ENCODE results near the gene CYFIP1. TPM values are rescaled to one million over a fixed set of nuclear protein-coding genes. Genes with fewer than 3 reads are reported as not detected.
A peak's percentile ranks its signal among the peaks of the same experiment; 100 is the strongest.

The CYFIP1 gene
- total RNA-seq, 4 donors from 2014 or later, result 31.1 to 52.6 (median 37.4) TPM

DNA sequence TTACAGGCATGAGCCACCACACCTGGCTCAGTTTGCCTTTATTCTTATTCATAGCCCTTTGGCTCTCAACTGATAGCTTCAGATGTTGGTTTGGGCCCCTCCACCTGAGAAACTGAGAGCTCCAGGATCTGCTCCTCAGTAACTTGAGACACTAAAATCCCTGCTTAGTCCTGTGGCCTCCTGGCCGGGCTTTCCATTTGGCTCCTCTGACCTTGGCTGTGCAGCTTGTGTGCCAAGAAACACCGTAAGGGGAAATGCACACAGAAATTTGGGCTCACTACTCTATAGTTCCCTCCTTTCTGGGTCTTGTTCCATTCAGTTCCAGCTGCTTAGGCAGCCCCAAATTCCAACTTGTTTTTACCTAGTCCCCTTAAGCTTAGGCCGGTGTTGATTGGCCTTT is 116.8 kb downstream of the CYFIP1 start:
- TF ChIP-seq CTCF (IDR thresholded peaks at IDR 0.05 in 4 of 5, conservative IDR thresholded peaks at IDR 0.05 in 1 of 5) (no peak), POLR2A (IDR thresholded peaks at IDR 0.05) (no peak)
- in situ Hi-C loops (cut with MboI; ENCODE audit: low sequenced_read_pairs in 4 of 4), result no loop called here
- ATAC-seq, result peak in 1 of 2 donors; percentile 78
- H3K4me3 ChIP-seq, result no peak overlapping the region
- no peaks in the 10 kb centered on the region for H3K27me3 ChIP-seq
- DNase-seq, result no peak
- intact Hi-C loops (cut with DNase I; ENCODE audit: low total_unique reads), result no loop called here
- H3K4me1 ChIP-seq, result peaks cover 3 to 8% of the 10 kb centered on the region in 2 donors
- H3K27ac ChIP-seq, result peak overlapping the region in 2 of 4 donors; percentile 21 to 33
- peaks cover 0 to 62% of the 10 kb centered on the region in 2 donors for H3K36me3 ChIP-seq
- no peaks in the 10 kb centered on the region for H3K9me3 ChIP-seq

- DNase-seq (no peak), ATAC-seq (no peak)
- in situ Hi-C loops (cut with MboI; ENCODE audit: low sequenced_read_pairs in 4 of 4), result no loop called here
- Histone ChIP-seq H3K27me3 (no peaks in the 10 kb centered on the region), H3K9me3 (no peaks in the 10 kb centered on the region), H3K27ac (no peak overlapping the region), H3K4me3 (no peak overlapping the region), H3K36me3 (peaks cover 0 to 56% of the 10 kb centered on the region in 2 donors), H3K4me1 (peaks cover 3 to 8% of the 10 kb centered on the region in 2 donors)
- intact Hi-C loops (cut with DNase I; ENCODE audit: low total_unique reads), result no loop called here
- no peak for TF ChIP-seq CTCF (IDR thresholded peaks at IDR 0.05 in 4 of 5, conservative IDR thresholded peaks at IDR 0.05 in 1 of 5)
- TF ChIP-seq POLR2A (IDR thresholded peaks at IDR 0.05), result no peak
These were observed 119.0 kb downstream of the CYFIP1 start for GRCh38 chr15:22861161-22861560.

- in situ Hi-C loops (cut with MboI; ENCODE audit: low sequenced_read_pairs in 4 of 4) (no loop called here), intact Hi-C loops (cut with DNase I; ENCODE audit: low total_unique reads) (no loop called here)
- Histone ChIP-seq H3K27me3 (no peaks in the 10 kb centered on the region), H3K4me1 (peaks cover 0 to 3% of the 10 kb centered on the region in 2 donors), H3K27ac (no peak overlapping the region), H3K4me3 (no peak overlapping the region), H3K9me3 (no peaks in the 10 kb centered on the region), H3K36me3 (peaks cover 0 to 50% of the 10 kb centered on the region in 2 donors)
- no peak for ATAC-seq
- TF ChIP-seq POLR2A (IDR thresholded peaks at IDR 0.05), result no peak
- TF ChIP-seq CTCF (IDR thresholded peaks at IDR 0.05 in 4 of 5, conservative IDR thresholded peaks at IDR 0.05 in 1 of 5), result no peak
- DNase-seq, result no peak
These were observed 123.5 kb downstream of the CYFIP1 start for GRCh38 chr15:22856659-22857058.

DNA sequence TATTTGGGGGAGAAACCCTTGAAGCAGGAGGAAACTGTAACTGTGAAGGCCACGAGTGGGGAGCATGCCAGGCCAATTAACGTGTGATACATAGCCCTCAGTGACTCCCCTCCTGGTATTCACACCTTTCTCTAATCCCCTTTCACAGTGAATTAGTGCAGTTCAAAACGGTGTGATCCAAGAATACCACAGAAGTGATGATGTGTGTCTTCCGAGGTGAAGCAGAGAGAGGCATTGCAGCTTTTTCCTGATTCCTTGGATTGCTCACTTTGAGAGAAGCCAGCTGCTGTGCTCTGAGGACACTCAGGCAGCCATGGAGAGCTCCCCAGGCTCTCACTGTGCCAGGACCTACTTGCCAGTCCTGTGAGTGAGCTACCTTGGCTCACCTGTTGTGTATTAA is 124.4 kb downstream of the CYFIP1 start:
- no peak for ATAC-seq
- TF ChIP-seq POLR2A (IDR thresholded peaks at IDR 0.05) (no peak), CTCF (IDR thresholded peaks at IDR 0.05 in 4 of 5, conservative IDR thresholded peaks at IDR 0.05 in 1 of 5) (no peak)

DNA sequence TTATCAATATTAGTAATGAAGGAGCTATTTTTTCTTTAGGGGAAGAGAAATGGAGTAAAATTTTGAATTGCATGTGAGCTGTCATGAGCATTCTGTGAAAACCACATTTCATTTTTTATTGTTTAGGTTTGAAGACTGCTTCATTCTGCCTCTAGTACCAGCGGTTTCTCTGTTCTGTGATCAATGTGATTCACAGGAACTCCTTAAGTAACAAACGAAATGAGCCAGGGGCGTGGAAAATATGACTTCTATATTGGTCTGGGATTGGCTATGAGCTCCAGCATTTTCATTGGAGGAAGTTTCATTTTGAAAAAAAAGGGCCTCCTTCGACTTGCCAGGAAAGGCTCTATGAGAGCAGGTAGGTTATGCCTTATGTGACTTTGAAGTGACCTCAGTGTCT is 128.7 kb downstream of the CYFIP1 start:
- ATAC-seq (no peak), DNase-seq (no peak)
- in situ Hi-C loops (cut with MboI; ENCODE audit: low sequenced_read_pairs in 4 of 4) (no loop called here), intact Hi-C loops (cut with DNase I; ENCODE audit: low total_unique reads) (no loop called here)
- Histone ChIP-seq H3K27ac (no peak overlapping the region), H3K4me3 (no peak overlapping the region), H3K27me3 (no peaks in the 10 kb centered on the region), H3K4me1 (no peaks in the 10 kb centered on the region), H3K9me3 (no peaks in the 10 kb centered on the region), H3K36me3 (peaks cover 0 to 27% of the 10 kb centered on the region in 2 donors)
- no peak for TF ChIP-seq CTCF (IDR thresholded peaks at IDR 0.05 in 4 of 5, conservative IDR thresholded peaks at IDR 0.05 in 1 of 5)
- TF ChIP-seq POLR2A (IDR thresholded peaks at IDR 0.05), result no peak

More for the DNA sequence above, 124.4 kb downstream of the CYFIP1 start:
- in situ Hi-C loops (cut with MboI; ENCODE audit: low sequenced_read_pairs in 4 of 4) (no loop called here), intact Hi-C loops (cut with DNase I; ENCODE audit: low total_unique reads) (no loop called here)
- H3K4me1 ChIP-seq, result no peaks in the 10 kb centered on the region
- H3K27me3 ChIP-seq, result no peaks in the 10 kb centered on the region
- no peak overlapping the region for H3K27ac ChIP-seq
- no peak overlapping the region for H3K4me3 ChIP-seq
- H3K36me3 ChIP-seq, result peaks cover 0 to 49% of the 10 kb centered on the region in 2 donors
- DNase-seq, result no peak
- H3K9me3 ChIP-seq, result no peaks in the 10 kb centered on the region

Data from gastrocnemius medialis (tissue), 4 donors.